HG03097 (cell line): Measurements from ENCODE around the gene CNN2.

ENCODE experiments used
- ATAC-seq: cut with Tn5 transposase; IDR thresholded peaks from one replicate; pipeline ENCODE4 v1.9.1; 2021; ENCODE audit not compliant: unreplicated experiment, low FRiP score

Gene CNN2

DNA sequence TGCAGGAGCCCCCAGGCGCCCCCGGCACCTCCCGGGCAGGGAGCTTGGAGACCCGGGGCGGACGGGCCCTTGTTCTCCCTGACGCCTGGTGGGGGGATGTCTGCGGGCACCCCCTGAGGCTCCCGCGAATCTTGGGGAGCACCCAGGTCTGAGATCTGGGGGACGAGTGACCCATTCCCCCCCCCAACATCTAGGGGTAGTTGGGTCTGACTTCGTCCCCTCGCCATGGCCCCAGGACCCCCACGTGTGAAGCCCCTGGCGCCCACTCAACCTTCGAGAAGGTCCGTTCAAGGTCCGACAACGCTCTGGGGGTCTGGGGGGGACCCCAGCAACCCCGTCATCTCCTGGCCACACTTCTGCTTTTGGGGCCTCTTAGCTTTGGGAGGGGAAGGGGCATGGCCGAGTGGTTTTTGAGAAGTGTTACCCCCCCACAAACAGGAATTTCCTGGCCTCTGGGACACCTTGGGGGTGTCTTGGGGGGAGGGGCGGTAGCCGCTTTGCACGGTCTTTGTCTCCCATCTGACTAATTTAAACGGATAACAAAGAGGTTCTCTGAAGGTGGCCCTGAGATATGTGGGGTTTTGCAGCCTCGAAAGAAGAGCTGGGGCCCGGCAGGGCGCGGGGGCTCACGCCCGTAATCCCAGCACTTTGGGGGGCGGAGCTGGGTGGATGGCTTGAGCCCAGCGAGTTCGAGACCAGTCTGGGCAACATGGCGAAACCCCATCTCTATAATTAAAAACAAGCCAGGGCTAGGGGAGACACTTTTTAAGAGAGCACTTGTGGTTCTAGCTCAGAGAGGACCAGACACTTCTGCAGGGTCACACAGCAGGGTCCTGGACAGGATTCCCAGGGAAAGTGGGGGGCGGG lies 608 bp downstream of the CNN2 start:
- peak; percentile 22 for ATAC-seq

DNA sequence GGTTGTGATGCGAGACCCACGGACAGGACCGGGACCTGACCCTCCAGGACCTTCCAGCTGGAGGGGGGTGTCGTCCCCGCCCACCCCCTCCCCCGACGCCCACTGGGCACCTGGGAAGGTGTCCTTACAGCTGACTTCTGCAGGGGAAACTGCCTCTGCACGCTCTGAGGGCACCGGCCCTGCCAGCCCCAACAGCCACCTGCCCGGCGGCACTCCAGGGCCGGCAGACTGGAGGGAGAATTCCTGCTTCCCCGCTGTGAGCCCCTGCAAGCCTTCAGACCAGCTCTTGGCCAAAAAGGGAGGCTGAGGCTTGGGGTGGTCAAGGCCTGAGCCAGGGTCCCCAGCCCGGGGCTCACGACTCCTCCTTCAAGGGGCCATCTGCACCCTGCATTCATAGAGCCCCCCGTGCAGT lies 1.2 kb downstream of the CNN2 start:
- no peak for ATAC-seq

DNA sequence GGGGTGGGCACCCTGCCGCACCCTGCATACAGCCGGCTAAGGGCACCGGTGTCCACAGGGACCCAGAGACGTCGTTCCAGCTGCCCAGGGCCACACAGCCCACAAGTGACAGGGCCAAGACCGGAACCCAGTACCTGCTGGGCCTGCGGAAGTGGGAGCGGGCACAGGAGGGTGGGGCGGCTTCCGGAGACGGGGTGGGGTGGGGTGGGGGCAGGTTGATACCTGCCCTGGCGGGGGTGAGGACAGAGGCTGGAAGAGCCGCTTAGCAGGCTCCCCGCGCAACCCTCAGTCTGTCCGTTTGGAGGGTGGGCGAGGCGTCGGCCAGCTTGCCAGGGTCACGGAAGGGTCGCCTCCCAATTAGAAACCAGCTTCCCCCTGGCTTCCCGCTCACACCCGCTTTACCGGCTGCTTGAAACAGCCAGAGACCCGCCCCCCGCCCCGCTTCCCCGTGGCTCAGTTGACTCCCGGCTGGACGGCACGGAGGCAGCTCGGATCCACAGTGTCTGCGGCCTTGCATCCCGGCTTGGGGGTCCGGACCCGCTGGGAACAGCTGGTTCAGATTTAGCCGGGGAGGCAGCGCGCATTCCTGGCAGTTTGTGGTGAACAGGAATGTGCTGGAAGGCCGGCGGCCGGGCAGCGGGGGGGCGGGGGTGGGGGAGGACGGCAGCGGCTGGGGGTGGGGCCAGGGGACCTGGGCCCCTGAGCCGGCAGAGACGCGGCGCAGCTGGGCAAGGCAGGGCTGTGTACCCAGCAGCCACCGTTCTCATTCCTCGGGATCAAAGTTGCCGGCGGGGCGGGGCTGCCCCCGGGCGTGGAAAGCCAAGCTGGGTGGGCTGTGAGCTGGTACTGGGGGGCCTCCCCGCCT lies 1.9 kb downstream of the CNN2 start:
- no peak for ATAC-seq

DNA sequence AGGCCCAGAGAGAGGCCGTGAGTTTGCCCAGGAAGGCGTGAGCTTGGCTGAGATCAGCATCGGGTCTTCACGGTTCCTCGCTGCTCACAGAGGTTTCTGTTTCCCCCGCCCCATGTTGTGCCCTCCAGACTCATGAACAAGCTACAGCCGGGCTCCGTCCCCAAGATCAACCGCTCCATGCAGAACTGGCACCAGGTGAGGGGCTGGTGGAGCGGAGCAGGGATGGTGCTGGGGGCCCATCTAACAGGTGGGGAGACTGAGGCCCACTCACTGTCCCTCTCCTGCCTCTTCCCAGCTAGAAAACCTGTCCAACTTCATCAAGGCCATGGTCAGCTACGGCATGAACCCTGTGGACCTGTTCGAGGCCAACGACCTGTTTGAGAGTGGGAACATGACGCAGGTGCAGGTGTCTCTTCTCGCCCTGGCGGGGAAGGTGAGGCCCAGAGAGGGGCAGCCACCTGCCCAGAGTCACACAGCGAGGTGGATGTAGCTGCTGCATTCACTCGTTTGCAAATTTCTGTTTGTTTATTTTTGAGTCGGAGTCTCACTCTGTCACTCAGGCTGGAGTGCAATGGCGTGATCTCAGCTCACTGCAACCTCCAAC lies 6.0 kb downstream of the CNN2 start:
- no peak for ATAC-seq

DNA sequence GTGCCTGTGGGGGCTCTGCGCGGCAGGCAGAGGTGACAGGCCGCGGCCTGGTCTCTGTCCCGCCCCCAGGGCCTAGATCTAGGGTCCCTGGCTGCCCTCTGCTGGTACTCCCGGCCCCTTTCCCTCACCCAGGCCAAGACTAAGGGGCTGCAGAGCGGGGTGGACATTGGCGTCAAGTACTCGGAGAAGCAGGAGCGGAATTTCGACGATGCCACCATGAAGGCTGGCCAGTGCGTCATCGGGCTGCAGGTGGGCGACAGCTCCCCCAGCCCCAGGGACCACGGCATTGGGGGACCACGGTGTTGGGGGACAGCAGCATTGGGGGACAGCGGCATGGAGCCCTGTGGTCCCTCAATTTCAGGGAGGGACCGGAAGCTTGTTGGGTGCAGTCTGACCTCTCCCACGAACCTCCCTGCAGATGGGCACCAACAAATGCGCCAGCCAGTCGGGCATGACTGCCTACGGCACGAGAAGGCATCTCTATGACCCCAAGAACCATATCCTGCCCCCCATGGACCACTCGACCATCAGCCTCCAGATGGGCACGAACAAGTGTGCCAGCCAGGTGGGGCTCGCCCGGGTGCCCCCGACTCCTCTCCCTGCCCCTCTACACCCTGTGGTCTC lies 9.7 kb downstream of the CNN2 start:
- no peak for ATAC-seq

DNA sequence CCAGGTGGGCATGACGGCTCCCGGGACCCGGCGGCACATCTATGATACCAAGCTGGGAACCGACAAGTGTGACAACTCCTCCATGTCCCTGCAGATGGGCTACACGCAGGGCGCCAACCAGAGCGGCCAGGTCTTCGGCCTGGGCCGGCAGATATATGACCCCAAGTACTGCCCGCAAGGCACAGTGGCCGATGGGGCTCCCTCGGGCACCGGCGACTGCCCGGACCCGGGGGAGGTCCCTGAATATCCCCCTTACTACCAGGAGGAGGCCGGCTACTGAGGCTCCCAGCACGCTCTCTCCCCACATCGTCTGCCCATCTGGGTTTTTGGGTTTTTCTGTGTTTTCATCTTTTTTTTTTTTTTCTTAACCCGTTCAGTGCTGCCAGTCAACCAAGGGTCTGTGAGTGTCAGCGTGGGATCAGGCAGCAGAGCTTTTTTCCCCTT lies 11.2 kb downstream of the CNN2 start:
- no peak for ATAC-seq

DNA sequence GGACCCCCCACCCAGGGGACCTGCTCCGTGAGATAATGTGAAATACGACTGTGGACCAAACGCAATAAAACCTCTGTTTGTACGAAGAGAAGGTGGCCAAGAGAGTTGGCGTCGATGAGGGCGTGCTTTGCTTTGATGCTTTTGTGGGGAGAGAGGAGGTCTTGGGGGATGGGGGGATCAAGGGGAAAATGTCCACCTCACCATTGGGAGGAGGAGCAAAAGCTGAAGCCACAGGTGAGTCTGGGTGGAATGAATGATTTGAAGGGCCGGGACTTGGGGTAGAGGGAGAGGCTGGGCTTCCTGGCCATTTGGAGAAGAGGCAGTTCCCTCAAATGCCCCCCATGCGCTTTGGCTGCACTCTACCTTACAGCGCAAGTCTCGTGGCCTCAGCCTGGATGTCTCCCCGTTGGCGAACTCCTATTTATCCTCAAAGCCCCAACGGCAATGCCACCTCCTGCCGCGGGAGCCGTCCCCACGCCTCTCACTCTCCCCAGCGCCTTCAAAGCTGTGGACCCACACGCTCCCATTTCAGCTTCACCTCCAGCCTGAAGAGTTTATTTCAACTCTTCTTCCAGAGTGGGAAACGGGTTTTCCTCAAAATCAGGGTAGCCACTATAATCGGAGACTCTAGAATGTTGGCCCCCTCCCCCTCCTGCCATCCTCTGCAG lies 12.7 kb downstream of the CNN2 start:
- no peak for ATAC-seq

DNA sequence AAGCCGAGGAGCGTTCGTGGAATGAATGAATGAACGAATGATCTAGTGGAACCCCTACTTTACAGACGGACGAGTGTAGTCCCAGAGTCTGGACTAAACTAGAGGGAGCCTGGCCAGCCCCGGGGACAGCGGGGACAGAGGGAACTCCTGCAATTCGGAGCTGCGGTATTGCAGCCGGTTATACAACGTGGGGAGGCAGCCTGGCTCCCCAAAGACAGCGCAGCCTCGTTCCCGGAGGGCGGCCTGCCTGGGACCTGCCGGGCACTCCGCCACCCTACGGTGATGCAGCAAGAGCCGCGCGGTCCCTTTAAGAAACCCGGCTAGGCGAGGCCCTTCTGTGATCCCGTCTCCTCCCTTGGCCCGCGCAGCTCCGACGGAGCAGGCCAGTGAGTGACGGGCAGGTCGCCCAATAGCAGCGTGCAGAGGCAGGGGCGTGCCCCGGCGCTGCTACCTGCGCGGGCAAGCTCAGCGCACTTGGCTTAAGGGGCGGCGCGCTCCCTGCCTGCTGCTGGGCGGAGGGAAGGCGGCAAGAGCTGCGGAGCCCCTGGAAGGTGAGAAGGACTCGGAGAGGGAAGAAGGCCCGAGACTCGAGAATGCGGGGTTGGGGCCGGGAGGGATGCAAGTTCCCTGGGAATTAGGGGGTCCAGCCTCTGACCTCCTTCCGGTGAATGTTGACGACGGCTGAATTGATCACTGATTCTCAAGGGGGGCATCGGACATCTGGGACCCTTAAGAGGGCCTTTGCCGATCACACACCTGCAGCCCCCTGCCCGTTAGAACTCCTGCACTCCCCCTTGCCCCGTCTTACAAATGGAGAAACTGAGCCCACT lies 13.5 kb downstream of the CNN2 start, which contains the start of gene ABCA7:
Gene ABCA7 (plus strand): TSS at position 462 of the 830 bp plus-strand sequence. CDS start 1,255 bp downstream, outside the sequence.
- ATAC-seq: peak; percentile 69

DNA sequence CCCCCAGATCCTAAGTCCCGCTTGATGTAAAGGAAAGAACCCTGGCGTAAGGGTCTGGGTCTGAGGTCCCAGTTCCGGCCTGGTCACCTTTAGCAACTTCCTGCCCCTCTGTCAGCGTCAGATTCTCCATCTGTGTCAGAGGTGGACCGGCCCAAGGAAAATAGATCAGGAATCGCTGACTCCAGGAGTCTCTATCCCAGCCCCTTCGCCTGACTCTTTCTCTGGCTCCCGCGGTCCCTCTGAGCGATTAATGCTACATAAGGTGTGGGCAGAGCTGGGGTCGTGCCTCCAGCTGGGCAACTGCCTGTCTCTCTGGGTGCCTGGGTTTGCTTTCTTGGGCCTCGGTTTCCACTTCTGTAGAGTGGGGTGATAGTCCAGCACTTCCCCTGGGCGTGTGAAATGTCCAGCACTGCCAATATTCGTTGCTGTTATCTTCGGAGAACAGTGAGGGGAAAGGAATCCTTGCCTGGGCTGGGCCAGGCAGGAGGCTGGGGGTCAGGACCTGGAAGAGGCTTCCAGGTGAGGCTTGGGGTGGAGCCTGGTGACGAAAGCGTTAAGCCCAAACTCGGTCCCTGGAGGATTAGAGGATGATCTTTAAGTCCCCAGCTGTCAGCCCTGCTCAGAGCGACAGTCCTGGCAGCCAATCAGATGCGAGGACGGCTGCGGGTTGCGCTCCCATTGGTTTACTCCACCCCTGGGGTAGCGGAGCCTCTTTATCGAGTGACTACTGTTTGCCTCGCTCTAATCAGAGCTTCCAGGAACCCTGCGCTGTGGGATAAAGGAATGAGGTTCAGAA lies 14.3 kb downstream of the CNN2 start:
- peak; percentile 34 for ATAC-seq

DNA sequence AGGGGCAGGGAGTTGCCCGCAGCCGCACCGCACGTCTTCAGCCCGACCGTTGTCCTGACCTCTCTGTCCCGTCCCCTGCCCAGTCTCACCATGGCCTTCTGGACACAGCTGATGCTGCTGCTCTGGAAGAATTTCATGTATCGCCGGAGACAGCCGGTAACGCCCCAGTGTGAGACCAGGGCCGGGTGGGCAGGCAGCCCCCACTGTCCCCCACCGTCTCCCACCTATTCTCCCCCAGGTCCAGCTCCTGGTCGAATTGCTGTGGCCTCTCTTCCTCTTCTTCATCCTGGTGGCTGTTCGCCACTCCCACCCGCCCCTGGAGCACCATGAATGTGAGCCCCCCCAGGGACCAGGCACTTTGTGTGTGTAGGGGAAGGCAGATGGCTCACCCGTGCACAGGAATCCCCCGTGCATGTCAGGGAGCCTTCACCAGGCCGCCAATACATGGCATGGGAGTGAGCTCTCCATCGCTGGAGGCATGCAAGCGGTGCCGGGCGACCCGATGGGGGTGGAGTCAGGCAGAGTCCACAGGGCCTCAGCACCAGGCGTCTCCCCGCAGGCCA lies 14.9 kb downstream of the CNN2 start:
- ATAC-seq: no peak

DNA sequence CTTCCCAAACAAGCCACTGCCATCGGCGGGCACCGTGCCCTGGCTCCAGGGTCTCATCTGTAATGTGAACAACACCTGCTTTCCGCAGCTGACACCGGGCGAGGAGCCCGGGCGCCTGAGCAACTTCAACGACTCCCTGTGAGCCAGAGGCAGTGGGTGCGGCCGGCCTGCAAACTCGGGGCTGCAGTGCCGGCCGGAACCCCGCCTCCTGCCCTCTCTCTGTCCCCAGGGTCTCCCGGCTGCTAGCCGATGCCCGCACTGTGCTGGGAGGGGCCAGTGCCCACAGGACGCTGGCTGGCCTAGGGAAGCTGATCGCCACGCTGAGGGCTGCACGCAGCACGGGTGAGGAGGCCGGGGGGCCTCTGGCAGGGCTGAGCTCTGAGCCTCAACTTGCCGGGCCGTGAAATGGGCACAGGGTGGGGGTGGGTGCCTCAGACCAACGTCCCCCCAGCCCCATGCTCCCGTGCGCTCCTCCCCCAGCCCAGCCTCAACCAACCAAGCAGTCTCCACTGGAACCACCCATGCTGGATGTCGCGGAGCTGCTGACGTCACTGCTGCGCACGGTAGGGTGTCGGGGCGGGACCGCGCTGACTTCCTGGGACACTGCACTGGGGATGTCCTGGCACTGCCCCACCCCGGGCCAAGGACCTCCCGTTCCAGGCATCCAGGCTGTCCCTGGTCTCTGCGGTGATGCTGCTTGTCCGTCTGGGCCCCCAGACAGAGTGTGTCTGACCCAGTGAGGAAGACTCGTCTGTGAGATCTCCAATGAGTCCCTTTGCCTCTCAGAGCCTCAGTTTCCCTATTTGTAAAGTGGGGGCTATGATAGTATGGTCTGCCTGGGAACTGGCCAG lies 15.7 kb downstream of the CNN2 start:
- ATAC-seq: no peak

DNA sequence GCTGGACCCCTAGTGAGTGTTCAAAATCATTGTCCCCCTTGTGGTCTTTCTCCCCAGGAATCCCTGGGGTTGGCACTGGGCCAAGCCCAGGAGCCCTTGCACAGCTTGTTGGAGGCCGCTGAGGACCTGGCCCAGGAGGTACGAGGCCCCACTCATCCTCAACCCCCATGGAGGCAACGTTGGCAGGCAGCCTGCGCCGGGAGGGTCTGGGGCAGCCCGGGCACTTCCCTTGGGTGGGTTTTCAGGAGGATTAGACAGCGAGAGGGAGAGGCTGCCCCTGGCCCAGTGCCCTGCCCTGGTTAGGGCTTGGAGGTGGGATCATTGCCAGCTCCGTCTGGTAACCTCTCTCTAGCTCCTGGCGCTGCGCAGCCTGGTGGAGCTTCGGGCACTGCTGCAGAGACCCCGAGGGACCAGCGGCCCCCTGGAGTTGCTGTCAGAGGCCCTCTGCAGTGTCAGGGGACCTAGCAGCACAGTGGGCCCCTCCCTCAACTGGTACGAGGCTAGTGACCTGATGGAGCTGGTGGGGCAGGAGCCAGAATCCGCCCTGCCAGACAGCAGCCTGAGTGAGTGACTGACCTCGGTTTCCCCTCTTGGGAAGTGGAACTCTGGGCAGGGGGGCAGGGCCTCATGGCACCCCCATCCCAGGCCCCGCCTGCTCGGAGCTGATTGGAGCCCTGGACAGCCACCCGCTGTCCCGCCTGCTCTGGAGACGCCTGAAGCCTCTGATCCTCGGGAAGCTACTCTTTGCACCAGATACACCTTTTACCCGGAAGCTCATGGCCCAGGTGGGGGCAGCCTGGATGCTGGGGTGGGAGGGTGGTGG lies 16.5 kb downstream of the CNN2 start:
- ATAC-seq: no peak

DNA sequence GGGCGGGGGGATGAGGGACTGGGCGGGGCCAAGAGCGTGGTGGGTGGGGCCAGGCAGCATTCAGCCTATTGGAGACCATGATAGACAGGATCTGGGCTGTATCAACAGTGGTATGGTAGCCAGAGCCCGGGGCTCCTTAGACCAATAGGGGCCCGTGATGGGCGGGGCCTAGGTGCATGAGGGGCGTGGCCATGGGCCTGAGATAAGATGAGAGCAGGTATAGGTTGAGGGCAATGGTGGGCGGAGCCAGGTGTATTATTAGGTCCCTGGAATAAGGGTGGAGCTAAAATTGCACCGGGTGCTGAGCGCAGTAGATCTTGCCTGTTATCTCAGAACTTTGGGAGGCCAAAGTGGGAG lies 18.8 kb downstream of the CNN2 start:
- no peak for ATAC-seq

DNA sequence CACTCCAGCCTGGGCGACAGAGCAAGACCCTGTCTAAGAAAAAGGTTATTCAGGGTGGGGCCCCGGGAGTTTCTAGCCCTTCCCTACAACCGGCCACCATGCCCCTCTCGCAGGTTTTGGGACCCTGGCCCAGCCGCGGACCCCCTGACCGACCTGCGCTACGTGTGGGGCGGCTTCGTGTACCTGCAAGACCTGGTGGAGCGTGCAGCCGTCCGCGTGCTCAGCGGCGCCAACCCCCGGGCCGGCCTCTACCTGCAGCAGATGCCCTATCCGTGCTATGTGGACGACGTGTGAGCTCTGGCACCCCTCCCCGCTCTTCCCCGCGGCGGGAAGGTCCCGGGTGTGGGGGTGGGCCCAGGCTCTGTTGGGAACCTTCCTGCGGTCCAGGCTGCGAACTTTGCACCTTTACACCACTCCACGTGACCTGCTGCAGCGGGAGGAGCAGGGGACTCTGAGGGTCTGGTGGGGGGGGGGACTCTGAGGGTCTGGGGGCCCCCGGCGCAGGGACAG lies 19.8 kb downstream of the CNN2 start:
- ATAC-seq: no peak

DNA sequence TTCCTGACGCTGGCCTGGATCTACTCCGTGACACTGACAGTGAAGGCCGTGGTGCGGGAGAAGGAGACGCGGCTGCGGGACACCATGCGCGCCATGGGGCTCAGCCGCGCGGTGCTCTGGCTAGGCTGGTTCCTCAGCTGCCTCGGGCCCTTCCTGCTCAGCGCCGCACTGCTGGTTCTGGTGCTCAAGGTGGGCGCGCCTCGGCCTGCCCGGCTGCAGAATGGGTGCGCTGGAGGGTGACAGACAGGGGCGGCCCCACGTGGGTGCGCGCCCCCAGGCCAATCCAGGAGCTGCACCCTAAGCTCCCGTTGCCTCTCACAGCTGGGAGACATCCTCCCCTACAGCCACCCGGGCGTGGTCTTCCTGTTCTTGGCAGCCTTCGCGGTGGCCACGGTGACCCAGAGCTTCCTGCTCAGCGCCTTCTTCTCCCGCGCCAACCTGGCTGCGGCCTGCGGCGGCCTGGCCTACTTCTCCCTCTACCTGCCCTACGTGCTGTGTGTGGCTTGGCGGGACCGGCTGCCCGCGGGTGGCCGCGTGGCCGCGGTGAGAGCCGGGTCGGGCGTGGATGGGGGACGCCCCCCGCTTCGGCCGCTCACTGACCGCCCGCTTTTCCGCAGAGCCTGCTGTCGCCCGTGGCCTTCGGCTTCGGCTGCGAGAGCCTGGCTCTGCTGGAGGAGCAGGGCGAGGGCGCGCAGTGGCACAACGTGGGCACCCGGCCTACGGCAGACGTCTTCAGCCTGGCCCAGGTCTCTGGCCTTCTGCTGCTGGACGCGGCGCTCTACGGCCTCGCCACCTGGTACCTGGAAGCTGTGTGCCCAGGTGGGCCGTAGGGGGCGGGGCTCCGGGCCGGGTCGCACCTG lies 20.7 kb downstream of the CNN2 start:
- ATAC-seq: no peak
